Measurements from ENCODE around the gene CAPN13.

DNA sequence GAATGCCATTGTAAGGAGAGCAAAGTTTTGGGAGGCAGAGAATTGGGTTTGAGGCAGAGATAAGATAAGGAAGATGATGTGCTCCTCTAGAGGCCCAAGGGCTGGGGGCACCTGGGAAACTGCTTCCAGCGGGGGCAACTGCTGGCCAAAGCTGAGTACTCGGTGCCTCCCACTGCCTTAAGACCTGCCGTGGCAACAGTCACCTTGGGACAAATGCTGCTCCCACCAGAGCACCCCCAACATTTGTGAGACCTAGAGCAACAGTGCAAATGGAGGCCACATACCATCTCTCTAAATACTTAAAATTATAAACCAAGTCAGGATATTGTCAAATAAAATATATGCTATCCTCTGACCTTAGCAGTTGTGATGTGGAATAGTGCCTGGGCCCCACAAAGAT is 127.1 kb downstream of the CAPN13 start:
- TF ChIP-seq CREB1 (IDR thresholded peaks at IDR 0.05; ENCODE audit: low read depth) = no peak
- no peak for TF ChIP-seq YY1 (IDR thresholded peaks at IDR 0.05; ENCODE audit: low read depth)
- TF ChIP-seq TCF12 (IDR thresholded peaks at IDR 0.05; ENCODE audit: low read depth) = no peak
- TF ChIP-seq, protein P1, sequence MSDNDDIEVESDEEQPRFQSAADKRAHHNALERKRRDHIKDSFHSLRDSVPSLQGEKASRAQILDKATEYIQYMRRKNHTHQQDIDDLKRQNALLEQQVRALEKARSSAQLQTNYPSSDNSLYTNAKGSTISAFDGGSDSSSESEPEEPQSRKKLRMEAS (IDR thresholded peaks at IDR 0.05) = no peak
- TF ChIP-seq FOXM1 (IDR thresholded peaks at IDR 0.05; ENCODE audit: borderline replicate concordance, low read depth) = no peak
- no peak for TF ChIP-seq TAF1 (IDR thresholded peaks at IDR 0.05; ENCODE audit: low read depth)
- no peak for TF ChIP-seq EP300 (IDR thresholded peaks at IDR 0.05; ENCODE audit: borderline replicate concordance)
- no peak for TF ChIP-seq REST (IDR thresholded peaks at IDR 0.05; ENCODE audit: low read depth)
- TF ChIP-seq RAD21 (IDR thresholded peaks at IDR 0.05; ENCODE audit: low read depth) = no peak
- TF ChIP-seq EGR1 (IDR thresholded peaks at IDR 0.05) = no peak
